SK-N-SH (cell line): ENCODE data around the gene ZFYVE19.

ENCODE experiments used
- EP300 ChIP-seq, 2 experiments: IDR thresholded peaks; 2 replicates each; pipeline versions ENCODE4 v1.4.0 to v1.6.1; 2012; ENCODE audit warnings: borderline replicate concordance in 1 of 2, low read depth in 1 of 2, low read length in 1 of 2
- RAD21 ChIP-seq: IDR thresholded peaks from 2 replicates; pipeline ENCODE4 v1.6.1; 2012; ENCODE audit warnings: mild to moderate bottlenecking, low read length
- TF ChIP-seq, protein P1 (sequence below): fragments of 200-600 bp; sonication (generic); IDR thresholded peaks from 2 replicates; pipeline ENCODE4 v1.6.1; 2017; ENCODE audit warnings: antibody characterized with exemption, mild to moderate bottlenecking, moderate library complexity

DNA sequence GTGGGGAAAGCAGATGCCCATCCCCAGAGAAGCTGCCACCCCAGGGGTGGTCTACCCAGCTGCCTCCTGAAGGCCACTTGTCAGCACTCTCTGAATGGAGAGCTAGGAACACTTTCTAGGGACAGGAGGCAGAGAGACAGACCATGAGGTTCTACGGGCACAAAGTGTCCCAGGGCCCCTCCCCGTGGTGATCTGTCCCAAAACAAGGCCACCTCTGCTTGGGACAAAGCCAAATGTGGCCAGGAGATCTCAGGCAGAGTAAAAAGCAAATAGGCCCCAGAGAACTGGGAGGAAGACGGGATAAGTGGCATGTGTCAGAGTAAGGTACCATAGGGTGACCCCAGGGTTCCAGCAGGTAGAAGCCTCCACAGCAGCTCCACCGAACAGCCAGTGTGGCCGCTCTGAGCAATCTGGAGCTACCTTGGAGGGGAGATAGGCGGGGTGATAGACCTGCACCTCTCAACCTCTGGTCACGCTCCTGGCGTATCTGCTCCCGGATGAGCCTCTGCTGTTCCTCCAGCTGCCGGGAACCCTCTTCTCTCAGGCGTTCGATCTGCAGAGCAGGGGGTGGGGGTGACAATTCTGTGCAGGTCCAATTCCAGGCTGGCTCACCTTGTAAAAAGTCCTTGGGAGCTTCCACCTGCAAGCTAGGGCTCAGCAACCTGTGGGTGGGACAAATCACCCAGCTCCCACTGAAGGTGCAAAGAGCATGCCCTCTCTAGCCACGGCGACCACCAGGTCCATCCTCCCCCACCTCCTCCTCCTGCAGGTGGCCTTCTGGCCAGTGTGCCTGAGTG lies 31.0 kb upstream of the ZFYVE19 start:
- TF ChIP-seq, protein P1, sequence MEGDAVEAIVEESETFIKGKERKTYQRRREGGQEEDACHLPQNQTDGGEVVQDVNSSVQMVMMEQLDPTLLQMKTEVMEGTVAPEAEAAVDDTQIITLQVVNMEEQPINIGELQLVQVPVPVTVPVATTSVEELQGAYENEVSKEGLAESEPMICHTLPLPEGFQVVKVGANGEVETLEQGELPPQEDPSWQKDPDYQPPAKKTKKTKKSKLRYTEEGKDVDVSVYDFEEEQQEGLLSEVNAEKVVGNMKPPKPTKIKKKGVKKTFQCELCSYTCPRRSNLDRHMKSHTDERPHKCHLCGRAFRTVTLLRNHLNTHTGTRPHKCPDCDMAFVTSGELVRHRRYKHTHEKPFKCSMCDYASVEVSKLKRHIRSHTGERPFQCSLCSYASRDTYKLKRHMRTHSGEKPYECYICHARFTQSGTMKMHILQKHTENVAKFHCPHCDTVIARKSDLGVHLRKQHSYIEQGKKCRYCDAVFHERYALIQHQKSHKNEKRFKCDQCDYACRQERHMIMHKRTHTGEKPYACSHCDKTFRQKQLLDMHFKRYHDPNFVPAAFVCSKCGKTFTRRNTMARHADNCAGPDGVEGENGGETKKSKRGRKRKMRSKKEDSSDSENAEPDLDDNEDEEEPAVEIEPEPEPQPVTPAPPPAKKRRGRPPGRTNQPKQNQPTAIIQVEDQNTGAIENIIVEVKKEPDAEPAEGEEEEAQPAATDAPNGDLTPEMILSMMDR: no peak
- TF ChIP-seq RAD21 (no peak), EP300 (IDR thresholded peaks at IDR 0.05; ENCODE audit: borderline replicate concordance in 1 of 2, low read depth in 1 of 2, low read length in 1 of 2) (no peak)
